Measurements from ENCODE around the gene NPAT. TPM values are rescaled to one million over a fixed set of nuclear protein-coding genes. Genes with fewer than 3 reads are reported as not detected.

The NPAT gene
- 9.6 TPM for polyA plus RNA-seq (2013, experiment 1 of 2)
- polyA plus RNA-seq (2013, experiment 2 of 2), result 9.3 TPM

GRCh38 chr11:108222574-108223347 lies at the start of gene NPAT, which contains the start of gene ATM:
Gene NPAT, minus strand, starts transcription at chr11:108222638. Its CDS starts 102 bp downstream, at chr11:108222536.
Gene ATM, plus strand, starts transcription at chr11:108223067. Its CDS starts 4,558 bp downstream, at chr11:108227625.
- Histone ChIP-seq H3K4ac (ENCODE audit: low read depth in 1 of 2, low read length in 2 of 2) (peak within 1 kb of the TSS; percentile 80 to 83), H2BK5ac (ENCODE audit: low read depth, low read length, poor library complexity, severe bottlenecking) (peak within 1 kb of the TSS; percentile 80), H3K4me1 (ENCODE audit: control insufficient read depth, insufficient read depth, low read depth, low read length) (peaks cover 6% of the 10 kb centered on the region), H2BK15ac (ENCODE audit: low read depth, poor library complexity, severe bottlenecking) (peak within 1 kb of the TSS; percentile 94), H3K4me3 (ENCODE audit: insufficient read depth in 1 of 2, low read depth in 1 of 2, low read length in 2 of 2) (peak within 1 kb of the TSS; percentile 93 to 98), H2AK5ac (ENCODE audit: low read length, severe bottlenecking) (peak within 1 kb of the TSS; percentile 80), H3K14ac (ENCODE audit: low read length in 2 of 2) (peak within 1 kb of the TSS in 1 of 2 experiments; percentile 92), H3K27me3 (ENCODE audit: control insufficient read depth in 1 of 2, insufficient read depth in 1 of 2, low read length in 2 of 2) (no peaks in the 10 kb centered on the region), H4K8ac (ENCODE audit: low read length) (peak within 1 kb of the TSS; percentile 96), H3K79me1 (replicated peaks; ENCODE audit: low read length, poor library complexity, severe bottlenecking) (peaks cover 3% of the 10 kb centered on the region), H3K18ac (ENCODE audit: low read depth in 1 of 2, low read length in 2 of 2) (peak within 1 kb of the TSS; percentile 83 to 98), H3K27ac (ENCODE audit: low read length, poor library complexity, severe bottlenecking) (peak within 1 kb of the TSS; percentile 98), H3K9me3 (ENCODE audit: control insufficient read depth, low read length) (no peaks in the 10 kb centered on the region), H3K23ac (ENCODE audit: low read length in 2 of 2) (peak within 1 kb of the TSS; percentile 92 to 93), H4K91ac (ENCODE audit: low read length) (peak within 1 kb of the TSS; percentile 98), H3K4me2 (ENCODE audit: low read length, poor library complexity, severe bottlenecking) (peak within 1 kb of the TSS; percentile 93), H3K9ac (ENCODE audit: low read length) (peak within 1 kb of the TSS; percentile 98), H2BK12ac (ENCODE audit: low read length in 2 of 2) (peak within 1 kb of the TSS; percentile 15 to 95), H3K36me3 (ENCODE audit: control insufficient read depth in 1 of 2, insufficient read depth in 2 of 2, low read depth in 1 of 2, low read length in 2 of 2) (peaks cover 0 to 10% of the 10 kb centered on the region in 2 experiments), H2BK120ac (ENCODE audit: low read depth, low read length) (peak within 1 kb of the TSS; percentile 83), H2AFZ (ENCODE audit: low read depth, low read length) (peak within 1 kb of the TSS; percentile 55)
- under 1% methylated on average over 62 of the region's 70 CpGs for WGBS
- peak; percentile 99 for DNase-seq

- Histone ChIP-seq H3K4me3 (ENCODE audit: insufficient read depth in 1 of 2, low read depth in 1 of 2, low read length in 2 of 2) (no peak overlapping the region), H2AK5ac (ENCODE audit: low read length, severe bottlenecking) (no peak overlapping the region), H3K27ac (ENCODE audit: low read length, poor library complexity, severe bottlenecking) (no peak overlapping the region), H2BK5ac (ENCODE audit: low read depth, low read length, poor library complexity, severe bottlenecking) (no peak overlapping the region), H4K91ac (ENCODE audit: low read length) (no peak overlapping the region), H3K9me3 (ENCODE audit: control insufficient read depth, low read length) (peaks cover 5% of the 10 kb centered on the region), H3K4me2 (ENCODE audit: low read length, poor library complexity, severe bottlenecking) (no peak overlapping the region), H3K36me3 (ENCODE audit: control insufficient read depth in 1 of 2, insufficient read depth in 2 of 2, low read depth in 1 of 2, low read length in 2 of 2) (peaks cover 0 to 67% of the 10 kb centered on the region in 2 experiments), H3K9ac (ENCODE audit: low read length) (no peak overlapping the region), H2BK12ac (ENCODE audit: low read length in 2 of 2) (no peak overlapping the region), H2AFZ (ENCODE audit: low read depth, low read length) (no peak overlapping the region), H3K4me1 (ENCODE audit: control insufficient read depth, insufficient read depth, low read depth, low read length) (no peaks in the 10 kb centered on the region), H3K18ac (ENCODE audit: low read depth in 1 of 2, low read length in 2 of 2) (no peak overlapping the region), H3K14ac (ENCODE audit: low read length in 2 of 2) (no peak overlapping the region), H3K27me3 (ENCODE audit: control insufficient read depth in 1 of 2, insufficient read depth in 1 of 2, low read length in 2 of 2) (no peaks in the 10 kb centered on the region), H3K79me1 (replicated peaks; ENCODE audit: low read length, poor library complexity, severe bottlenecking) (peaks cover 3% of the 10 kb centered on the region), H4K8ac (ENCODE audit: low read length) (no peak overlapping the region), H3K23ac (ENCODE audit: low read length in 2 of 2) (no peak overlapping the region), H3K4ac (ENCODE audit: low read depth in 1 of 2, low read length in 2 of 2) (no peak overlapping the region), H2BK120ac (ENCODE audit: low read depth, low read length) (no peak overlapping the region), H2BK15ac (ENCODE audit: low read depth, poor library complexity, severe bottlenecking) (no peak overlapping the region)
- 100% methylated on average over 2 of the region's 3 CpGs for WGBS
- no peak for DNase-seq
Measured at GRCh38 chr11:108269583-108269982, 47.1 kb upstream of the NPAT start.

- H3K14ac ChIP-seq (ENCODE audit: low read length in 2 of 2), result no peak overlapping the region
- no peak overlapping the region for H4K91ac ChIP-seq (ENCODE audit: low read length)
- no peak overlapping the region for H2AFZ ChIP-seq (ENCODE audit: low read depth, low read length)
- H3K27me3 ChIP-seq (ENCODE audit: control insufficient read depth in 1 of 2, insufficient read depth in 1 of 2, low read length in 2 of 2), result no peaks in the 10 kb centered on the region
- H4K8ac ChIP-seq (ENCODE audit: low read length), result no peak overlapping the region
- no peak overlapping the region for H3K27ac ChIP-seq (ENCODE audit: low read length, poor library complexity, severe bottlenecking)
- H3K4me1 ChIP-seq (ENCODE audit: control insufficient read depth, insufficient read depth, low read depth, low read length), result no peaks in the 10 kb centered on the region
- no peak overlapping the region for H2BK12ac ChIP-seq (ENCODE audit: low read length in 2 of 2)
- H3K79me1 ChIP-seq (replicated peaks; ENCODE audit: low read length, poor library complexity, severe bottlenecking), result peaks cover 2% of the 10 kb centered on the region
- no peaks in the 10 kb centered on the region for H3K9me3 ChIP-seq (ENCODE audit: control insufficient read depth, low read length)
- peak; percentile 25 for DNase-seq
- H3K18ac ChIP-seq (ENCODE audit: low read depth in 1 of 2, low read length in 2 of 2), result no peak overlapping the region
- no peak overlapping the region for H3K23ac ChIP-seq (ENCODE audit: low read length in 2 of 2)
- no CpG with 5 or more reads among the region's 1 CpG for WGBS
- H2BK5ac ChIP-seq (ENCODE audit: low read depth, low read length, poor library complexity, severe bottlenecking), result no peak overlapping the region
- no peak overlapping the region for H3K9ac ChIP-seq (ENCODE audit: low read length)
- peaks cover 14 to 89% of the 10 kb centered on the region in 2 experiments for H3K36me3 ChIP-seq (ENCODE audit: control insufficient read depth in 1 of 2, insufficient read depth in 2 of 2, low read depth in 1 of 2, low read length in 2 of 2)
- no peak overlapping the region for H2BK120ac ChIP-seq (ENCODE audit: low read depth, low read length)
- H3K4me3 ChIP-seq (ENCODE audit: insufficient read depth in 1 of 2, low read depth in 1 of 2, low read length in 2 of 2), result no peak overlapping the region
- H3K4ac ChIP-seq (ENCODE audit: low read depth in 1 of 2, low read length in 2 of 2), result no peak overlapping the region
- H3K4me2 ChIP-seq (ENCODE audit: low read length, poor library complexity, severe bottlenecking), result no peak overlapping the region
- no peak overlapping the region for H2BK15ac ChIP-seq (ENCODE audit: low read depth, poor library complexity, severe bottlenecking)
- H2AK5ac ChIP-seq (ENCODE audit: low read length, severe bottlenecking), result no peak overlapping the region
Measured at GRCh38 chr11:108253176-108253575, 30.7 kb upstream of the NPAT start.

GRCh38 chr11:108246885-108247284 lies 24.4 kb upstream of the NPAT start:
- H3K14ac ChIP-seq (ENCODE audit: low read length in 2 of 2), result no peak overlapping the region
- no peaks in the 10 kb centered on the region for H3K9me3 ChIP-seq (ENCODE audit: control insufficient read depth, low read length)
- H3K18ac ChIP-seq (ENCODE audit: low read depth in 1 of 2, low read length in 2 of 2), result no peak overlapping the region
- H2BK5ac ChIP-seq (ENCODE audit: low read depth, low read length, poor library complexity, severe bottlenecking), result no peak overlapping the region
- no peak overlapping the region for H3K27ac ChIP-seq (ENCODE audit: low read length, poor library complexity, severe bottlenecking)
- no peak overlapping the region for H2BK12ac ChIP-seq (ENCODE audit: low read length in 2 of 2)
- no peaks in the 10 kb centered on the region for H3K4me1 ChIP-seq (ENCODE audit: control insufficient read depth, insufficient read depth, low read depth, low read length)
- H3K9ac ChIP-seq (ENCODE audit: low read length), result no peak overlapping the region
- H3K4ac ChIP-seq (ENCODE audit: low read depth in 1 of 2, low read length in 2 of 2), result no peak overlapping the region
- 100% methylated on average over 2 of the region's 2 CpGs for WGBS
- H3K27me3 ChIP-seq (ENCODE audit: control insufficient read depth in 1 of 2, insufficient read depth in 1 of 2, low read length in 2 of 2), result no peaks in the 10 kb centered on the region
- no peak overlapping the region for H2BK15ac ChIP-seq (ENCODE audit: low read depth, poor library complexity, severe bottlenecking)
- peaks cover 7% of the 10 kb centered on the region for H3K79me1 ChIP-seq (replicated peaks; ENCODE audit: low read length, poor library complexity, severe bottlenecking)
- no peak overlapping the region for H2AK5ac ChIP-seq (ENCODE audit: low read length, severe bottlenecking)
- no peak overlapping the region for H3K23ac ChIP-seq (ENCODE audit: low read length in 2 of 2)
- no peak overlapping the region for H2BK120ac ChIP-seq (ENCODE audit: low read depth, low read length)
- H4K8ac ChIP-seq (ENCODE audit: low read length), result no peak overlapping the region
- H4K91ac ChIP-seq (ENCODE audit: low read length), result no peak overlapping the region
- H3K4me2 ChIP-seq (ENCODE audit: low read length, poor library complexity, severe bottlenecking), result no peak overlapping the region
- H3K4me3 ChIP-seq (ENCODE audit: insufficient read depth in 1 of 2, low read depth in 1 of 2, low read length in 2 of 2), result no peak overlapping the region
- DNase-seq, result no peak
- no peak overlapping the region for H2AFZ ChIP-seq (ENCODE audit: low read depth, low read length)
- peaks cover 9 to 87% of the 10 kb centered on the region in 2 experiments for H3K36me3 ChIP-seq (ENCODE audit: control insufficient read depth in 1 of 2, insufficient read depth in 2 of 2, low read depth in 1 of 2, low read length in 2 of 2)
